HG03457 (cell line): ENCODE data around the gene HLA-DMB.

Experiments
- ATAC-seq: cut with Tn5 transposase; IDR thresholded peaks from one replicate; pipeline ENCODE4 v1.9.1; 2021; ENCODE audit warnings: moderate number of reproducible peaks; ENCODE audit not compliant: unreplicated experiment

Gene HLA-DMB

DNA sequence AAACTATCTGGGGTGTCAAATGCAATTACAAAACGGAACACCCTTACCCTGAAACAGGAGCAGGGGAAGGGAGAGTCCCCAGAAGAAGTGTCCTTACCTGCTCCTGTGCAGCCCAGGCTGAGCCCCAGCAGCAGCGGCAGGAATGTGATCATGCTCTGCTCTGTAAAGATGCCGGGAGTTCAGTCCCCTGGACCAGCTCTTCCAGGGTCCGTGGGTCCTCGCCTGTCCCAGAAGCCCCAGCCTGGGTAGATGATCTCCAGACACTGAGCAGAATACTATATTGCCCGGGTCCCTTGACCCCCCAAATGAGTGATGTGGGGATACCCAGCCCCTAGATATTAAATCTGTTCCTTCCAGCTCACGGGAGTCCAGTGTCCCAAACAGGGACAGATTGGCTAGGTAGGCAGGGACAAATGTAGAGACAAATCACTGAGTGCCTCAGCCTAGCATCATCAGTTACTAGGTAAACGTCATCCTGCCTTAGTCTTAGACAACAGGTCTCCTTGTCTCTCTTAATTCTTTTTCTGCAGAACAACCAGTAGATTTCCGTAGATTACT is at the start of gene HLA-DMB:
TSS of gene HLA-DMB (minus strand) at position 373 of the 558 bp plus-strand sequence. CDS start at position 152, 221 bp downstream.
- no peak for ATAC-seq

DNA sequence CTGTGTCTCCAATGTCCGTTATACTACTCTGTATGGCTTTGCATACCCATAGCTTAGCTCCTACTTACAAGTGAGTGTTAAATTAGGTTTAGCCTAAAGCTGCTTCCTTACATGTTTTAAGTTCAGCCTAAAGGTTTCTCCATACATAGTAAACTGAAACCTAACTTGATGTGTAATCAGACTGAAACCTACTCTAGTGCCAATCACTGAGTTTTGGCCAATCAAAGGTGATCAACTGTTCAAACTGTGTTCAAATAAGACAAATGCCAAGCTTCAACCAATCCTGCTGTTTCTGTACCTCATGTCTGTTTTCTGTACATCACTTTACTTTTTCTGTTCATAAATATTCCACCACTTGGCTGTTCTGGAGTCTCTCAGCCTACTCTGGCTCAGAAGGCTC is 48.5 kb upstream of the HLA-DMB start:
- no peak for ATAC-seq

DNA sequence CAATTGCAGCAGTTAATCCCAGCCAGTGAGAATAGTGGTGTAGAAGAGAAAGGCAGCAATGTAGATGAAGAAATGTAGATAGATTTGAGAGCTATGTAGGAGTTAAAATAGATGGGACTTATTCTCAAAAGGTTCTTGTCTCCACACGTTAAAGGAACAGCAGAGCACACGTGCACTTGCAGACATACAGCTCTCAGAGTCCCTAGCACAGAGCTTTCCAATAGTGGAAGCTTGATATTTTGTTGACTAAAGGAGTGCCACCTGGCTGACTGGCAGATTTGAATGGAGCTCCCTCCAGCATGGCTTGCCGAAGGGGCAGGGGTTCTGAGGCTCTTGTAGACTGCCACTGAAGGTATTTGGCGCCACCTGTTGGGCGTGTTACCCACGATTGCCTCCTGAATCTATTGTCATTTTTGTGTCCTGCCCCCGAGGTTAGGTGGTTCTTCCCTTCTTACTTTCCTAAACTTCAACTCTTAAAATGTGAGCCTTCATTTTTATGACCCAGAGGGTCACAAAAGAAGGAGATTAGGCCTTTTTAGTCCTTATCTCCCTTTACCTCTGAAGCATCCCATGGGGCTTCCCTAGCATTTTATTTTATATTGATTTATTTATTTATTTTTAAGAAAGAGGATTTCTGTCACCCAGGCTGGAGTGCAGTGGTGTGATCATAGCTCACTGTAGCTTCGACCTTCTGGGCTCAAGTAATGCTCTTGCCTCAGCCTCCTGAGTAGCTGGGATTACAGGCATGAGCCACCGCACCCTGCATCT is 44.0 kb upstream of the HLA-DMB start:
- ATAC-seq = no peak

DNA sequence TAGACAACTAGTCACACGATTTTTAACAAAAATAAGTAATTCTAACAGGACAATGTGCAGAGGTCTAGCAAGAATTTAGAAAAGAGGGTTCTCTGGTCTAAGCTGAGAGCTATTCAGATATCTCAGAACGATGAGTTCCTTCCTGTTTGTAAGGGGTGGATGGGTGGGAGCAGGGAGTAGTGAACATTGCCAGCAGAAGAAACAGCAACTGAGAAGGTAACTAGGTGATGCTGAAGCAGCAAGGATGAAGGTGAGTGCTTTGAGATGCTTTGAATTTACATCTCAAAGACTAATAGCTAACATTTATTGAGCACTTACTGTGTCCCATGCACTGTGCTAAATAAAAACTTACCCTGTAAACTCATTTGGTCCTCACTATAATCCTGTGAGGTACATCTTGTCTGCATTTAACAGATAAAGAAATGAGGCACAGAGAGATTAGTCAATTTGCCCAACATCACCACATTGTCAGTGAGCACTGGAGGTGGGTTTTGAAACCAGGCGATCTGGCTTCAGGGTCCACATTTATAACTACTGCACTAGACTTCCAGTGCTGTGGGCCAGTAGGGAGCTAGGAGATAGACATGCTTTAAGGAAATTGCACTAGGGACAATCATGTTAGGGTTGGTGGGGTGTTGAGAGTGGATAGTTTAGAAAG is 43.3 kb upstream of the HLA-DMB start:
- ATAC-seq = no peak

DNA sequence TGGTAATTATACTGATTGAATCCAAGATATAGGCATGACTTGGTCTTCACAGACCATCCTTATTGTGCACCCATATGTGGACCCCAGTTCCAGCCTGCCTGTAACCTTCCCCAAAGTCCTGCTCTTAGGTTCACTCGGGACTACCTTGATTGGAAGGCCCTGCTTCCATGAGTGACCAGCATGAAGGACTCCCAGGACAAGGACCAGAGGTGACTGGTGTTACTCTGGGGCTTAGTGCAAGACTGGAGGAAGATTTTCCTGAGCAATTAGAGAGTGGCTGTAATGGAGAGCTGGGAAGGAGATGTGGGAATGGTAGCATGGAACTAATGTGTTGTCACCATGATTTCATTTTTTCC is 42.6 kb upstream of the HLA-DMB start:
- ATAC-seq = no peak

DNA sequence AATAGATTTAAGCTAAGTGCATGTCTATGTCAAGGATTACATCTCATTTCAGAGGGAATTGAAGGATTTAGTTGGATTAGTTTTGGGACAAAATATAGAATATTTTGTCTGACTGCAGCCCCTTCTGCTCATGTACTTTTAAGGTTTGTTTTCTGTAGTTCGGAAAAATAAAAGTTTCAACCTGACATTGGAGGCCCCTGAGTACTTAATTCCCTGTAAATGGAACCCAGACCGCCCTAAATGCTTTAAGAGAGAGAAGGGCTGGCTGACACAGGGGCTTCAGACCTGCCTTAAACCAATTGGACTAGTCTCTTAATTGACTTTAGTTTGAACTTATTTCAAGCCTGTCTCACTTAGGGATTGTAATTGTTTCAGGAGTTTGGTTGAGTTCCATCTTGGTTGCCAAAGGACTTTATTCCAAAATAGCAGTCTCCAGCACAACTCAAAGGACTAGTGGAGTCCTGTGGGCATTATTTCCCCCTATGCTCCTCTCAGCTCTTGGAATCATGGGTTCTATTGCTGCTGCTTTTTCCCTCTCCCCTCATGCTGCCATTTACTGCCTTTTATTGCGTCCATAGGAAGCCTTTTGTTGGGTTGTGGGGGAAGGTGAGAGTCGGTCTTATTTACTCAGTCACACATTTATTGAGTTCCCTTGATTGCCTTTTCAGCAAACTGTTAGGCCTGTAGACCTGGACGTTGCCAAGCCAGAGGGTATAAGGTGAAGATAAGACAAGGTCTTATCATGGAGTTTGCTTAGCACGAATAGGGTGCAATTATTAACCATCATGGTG is 42.1 kb upstream of the HLA-DMB start:
- no peak for ATAC-seq

DNA sequence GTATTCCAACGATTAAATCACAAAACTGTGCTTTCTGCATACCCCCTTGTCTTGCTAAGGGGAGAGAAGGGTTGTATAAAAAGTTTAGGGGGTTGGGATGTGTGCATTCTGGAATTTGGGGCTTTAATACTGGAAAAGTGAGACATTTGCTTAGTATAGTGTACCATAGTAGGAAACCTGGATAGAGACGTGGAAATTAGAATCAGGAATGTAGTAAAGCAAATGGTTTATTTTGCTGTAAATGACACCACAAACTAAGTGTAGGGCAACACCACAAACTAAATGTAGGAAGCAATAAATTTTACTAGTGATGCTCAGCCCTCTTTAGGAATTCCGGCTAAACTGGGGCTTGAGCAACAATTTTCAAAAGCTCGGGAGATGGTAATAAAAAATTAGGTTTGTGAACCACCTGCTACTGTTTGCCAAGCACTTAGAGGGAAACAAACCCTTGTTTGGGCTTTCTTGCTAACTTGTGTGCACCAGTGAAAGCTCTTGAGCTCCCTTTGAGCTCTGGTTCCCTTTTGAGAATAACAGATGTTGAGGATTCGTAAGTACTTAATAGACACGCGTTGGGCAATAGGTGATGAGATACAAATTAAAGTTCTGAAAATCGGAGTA is 41.4 kb upstream of the HLA-DMB start:
- ATAC-seq = no peak

DNA sequence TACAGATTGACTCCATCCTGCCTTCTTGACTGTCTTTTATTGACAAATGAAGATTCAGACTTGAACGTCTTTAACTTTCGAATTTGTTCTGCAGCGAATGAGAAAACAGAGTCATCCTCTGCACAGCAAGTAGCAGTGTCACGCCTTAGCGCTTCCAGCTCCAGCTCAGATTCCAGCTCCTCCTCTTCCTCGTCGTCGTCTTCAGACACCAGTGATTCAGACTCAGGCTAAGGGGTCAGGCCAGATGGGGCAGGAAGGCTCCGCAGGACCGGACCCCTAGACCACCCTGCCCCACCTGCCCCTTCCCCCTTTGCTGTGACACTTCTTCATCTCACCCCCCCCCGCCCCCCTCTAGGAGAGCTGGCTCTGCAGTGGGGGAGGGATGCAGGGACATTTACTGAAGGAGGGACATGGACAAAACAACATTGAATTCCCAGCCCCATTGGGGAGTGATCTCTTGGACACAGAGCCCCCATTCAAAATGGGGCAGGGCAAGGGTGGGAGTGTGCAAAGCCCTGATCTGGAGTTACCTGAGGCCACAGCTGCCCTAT is 39.7 kb upstream of the HLA-DMB start:
- ATAC-seq = no peak

DNA sequence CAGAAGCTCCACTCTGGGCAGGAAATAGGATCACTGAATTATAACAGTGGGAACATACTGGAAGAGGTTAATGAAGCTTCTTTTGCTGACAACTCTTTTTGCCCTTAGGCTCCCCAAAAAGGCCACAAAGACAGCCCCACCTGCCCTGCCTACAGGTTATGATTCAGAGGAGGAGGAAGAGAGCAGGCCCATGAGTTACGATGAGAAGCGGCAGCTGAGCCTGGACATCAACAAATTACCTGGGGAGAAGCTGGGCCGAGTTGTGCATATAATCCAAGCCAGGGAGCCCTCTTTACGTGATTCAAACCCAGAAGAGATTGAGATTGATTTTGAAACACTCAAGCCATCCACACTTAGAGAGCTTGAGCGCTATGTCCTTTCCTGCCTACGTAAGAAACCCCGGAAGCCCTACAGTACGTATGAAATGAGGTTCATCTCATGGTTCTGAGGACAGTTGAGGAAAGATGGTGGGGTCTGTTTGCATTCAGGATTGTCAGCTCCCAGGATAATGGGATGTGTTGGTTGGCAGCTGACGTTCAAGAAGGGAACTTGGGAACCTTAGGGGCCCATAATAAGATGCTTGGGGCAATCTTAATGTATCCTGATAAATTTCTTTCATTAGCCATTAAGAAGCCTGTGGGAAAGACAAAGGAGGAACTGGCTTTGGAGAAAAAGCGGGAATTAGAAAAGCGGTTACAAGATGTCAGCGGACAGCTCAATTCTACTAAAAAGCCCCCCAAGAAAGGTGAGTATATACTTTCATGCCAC is 39.1 kb upstream of the HLA-DMB start:
- no peak for ATAC-seq

DNA sequence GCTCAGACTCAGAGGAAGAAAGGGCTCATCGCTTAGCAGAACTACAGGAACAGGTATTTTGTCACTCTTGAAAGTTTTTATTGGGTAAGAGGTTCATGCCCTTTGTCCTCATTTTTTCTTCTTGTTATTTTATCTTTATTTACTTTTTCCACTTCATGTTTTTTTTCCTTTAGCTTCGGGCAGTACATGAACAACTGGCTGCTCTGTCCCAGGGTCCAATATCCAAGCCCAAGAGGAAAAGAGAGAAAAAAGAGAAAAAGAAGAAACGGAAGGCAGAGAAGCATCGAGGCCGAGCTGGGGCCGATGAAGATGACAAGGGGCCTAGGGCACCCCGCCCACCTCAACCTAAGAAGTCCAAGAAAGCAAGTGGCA is 37.1 kb upstream of the HLA-DMB start:
- no peak for ATAC-seq

DNA sequence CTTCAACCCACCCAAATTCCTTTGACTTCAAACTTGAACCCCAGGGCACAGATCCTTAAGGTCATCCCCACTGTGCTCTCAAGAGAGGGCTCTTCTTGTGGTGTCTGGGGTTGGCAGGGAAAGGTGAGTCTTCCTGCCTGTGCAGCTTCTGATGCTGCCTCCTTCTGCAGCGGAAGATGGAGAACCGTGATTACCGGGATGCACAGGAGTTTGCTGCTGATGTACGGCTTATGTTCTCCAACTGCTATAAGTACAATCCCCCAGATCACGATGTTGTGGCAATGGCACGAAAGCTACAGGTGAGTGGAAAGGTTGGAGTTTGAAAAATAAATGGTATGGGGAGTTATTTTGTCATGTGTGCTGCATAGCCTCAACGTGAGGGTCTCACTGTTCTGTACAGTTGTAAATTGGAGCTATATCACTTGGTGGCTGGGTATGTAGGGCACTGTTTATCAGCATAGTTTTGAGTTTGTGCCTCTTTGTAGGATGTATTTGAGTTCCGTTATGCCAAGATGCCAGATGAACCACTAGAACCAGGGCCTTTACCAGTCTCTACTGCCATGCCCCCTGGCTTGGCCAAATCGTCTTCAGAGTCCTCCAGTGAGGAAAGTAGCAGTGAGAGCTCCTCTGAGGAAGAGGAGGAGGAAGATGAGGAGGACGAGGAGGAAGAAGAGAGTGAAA is 36.6 kb upstream of the HLA-DMB start:
- ATAC-seq = no peak

DNA sequence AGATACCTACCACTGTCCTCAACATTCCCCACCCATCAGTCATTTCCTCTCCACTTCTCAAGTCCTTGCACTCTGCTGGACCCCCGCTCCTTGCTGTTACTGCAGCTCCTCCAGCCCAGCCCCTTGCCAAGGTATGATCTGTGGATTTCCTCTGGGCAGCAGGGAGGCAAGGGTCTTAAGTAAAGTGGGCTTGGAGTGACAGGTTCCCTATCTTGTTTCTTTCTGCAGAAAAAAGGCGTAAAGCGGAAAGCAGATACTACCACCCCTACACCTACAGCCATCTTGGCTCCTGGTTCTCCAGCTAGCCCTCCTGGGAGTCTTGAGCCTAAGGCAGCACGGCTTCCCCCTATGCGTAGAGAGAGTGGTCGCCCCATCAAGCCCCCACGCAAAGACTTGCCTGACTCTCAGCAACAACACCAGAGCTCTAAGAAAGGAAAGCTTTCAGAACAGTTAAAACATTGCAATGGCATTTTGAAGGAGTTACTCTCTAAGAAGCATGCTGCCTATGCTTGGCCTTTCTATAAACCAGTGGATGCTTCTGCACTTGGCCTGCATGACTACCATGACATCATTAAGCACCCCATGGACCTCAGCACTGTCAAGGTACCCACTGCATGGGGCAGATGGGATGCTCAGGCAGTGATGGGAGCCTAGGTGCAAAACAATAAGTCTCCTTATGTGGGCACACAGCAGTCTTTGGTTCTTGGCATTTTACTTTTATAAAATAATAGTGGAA is 35.7 kb upstream of the HLA-DMB start:
- no peak for ATAC-seq

DNA sequence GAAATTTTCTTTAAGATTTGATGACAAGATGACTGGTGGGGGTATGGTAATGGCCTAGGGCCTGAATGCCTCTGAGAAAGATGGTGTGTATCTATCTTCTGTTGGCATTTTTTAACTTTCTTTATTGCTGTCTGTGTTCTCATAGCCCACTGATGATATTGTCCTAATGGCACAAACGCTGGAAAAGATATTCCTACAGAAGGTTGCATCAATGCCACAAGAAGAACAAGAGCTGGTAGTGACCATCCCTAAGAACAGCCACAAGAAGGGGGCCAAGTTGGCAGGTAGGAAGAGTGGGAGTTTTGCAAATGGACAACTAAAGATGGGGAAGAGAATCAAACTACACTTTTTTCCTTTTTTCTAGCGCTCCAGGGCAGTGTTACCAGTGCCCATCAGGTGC is 35.1 kb upstream of the HLA-DMB start:
- ATAC-seq = no peak

DNA sequence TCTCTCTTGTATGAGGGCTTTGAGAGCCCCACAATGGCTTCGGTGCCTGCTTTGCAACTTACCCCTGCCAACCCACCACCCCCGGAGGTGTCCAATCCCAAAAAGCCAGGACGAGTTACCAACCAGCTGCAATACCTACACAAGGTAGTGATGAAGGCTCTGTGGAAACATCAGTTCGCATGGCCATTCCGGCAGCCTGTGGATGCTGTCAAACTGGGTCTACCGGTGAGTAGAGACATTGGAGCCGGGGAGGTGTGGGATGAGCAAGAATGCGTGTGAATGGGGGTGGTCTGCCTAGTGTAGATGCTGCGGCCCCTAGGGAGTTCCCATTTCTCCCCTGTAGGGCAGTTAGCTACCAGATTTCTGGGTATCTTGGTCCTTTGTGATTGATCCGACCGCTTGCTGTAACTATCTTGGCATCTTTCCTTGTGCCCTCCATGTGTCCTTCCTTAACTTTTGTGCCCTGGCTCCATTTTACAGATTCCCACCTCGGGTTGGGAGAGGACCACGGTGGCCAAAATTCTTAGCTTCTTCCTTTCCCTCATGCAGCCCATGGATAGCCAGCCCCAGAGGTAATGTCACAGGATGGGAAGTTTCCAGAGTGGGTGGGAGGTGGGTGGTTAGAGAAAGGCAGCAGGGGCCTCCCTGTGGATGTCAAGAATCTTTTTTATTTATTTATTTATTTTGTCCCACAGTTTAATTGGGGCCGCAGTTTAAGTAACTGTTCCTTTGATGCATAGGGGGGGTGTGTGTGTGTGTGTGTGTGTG is 33.9 kb upstream of the HLA-DMB start:
- ATAC-seq = no peak

DNA sequence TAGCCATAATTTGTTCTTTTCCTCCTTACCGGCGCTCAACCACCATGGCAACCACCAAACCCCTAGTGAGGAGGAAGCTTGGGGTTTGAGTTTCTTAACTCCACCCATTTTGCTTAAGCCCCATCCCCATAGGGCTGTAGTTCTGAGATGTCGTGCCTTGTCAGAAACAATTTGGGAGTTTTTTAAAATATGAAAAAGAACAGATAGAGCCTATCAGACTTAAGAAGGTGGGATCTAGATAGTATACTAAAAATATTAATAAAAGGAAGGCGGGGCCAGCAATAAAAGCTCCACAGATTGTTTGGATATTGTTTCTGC is 33.1 kb upstream of the HLA-DMB start:
- ATAC-seq = no peak

DNA sequence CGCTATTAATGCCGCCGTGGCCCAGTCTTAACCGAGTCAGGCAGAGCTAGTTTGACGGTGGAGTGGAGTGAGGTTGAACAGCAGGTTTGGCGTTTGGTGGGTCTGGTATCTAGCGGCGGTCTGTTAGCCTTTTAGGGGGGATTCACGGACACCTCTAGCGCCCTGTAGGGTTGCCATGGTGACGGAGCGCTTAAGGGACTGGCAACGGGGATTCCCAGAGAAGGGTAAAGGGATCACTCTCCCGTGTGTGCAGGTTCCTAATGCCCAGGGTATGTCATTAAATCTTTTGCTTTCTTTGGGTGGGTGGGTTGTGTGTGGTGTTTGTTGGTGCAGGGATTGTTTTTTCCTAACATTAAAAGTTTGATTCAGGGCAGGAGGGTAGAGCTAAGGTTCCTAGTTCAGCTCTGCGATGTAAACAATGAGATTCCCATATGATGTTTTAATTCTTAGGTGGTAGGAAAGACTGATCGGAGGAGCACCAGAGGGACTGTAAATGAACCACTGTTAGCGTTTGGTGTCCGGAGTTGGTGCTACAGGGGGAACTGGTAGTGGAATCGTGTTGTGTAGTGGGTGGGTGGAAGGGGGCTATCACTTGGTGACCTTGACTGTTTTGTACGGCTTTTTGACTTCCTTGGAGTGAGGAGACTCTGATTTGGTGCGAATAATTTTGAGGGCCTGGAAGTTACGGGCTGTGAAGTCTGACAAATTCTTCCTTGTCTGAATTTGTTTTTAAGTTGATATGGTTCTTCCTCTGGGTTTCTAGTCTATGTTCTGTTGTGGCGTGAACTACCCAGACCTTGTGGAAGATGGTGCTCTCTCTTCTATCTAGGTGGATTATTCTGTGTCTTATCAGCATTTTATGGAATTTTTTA is 32.6 kb upstream of the HLA-DMB start:
- ATAC-seq = no peak

DNA sequence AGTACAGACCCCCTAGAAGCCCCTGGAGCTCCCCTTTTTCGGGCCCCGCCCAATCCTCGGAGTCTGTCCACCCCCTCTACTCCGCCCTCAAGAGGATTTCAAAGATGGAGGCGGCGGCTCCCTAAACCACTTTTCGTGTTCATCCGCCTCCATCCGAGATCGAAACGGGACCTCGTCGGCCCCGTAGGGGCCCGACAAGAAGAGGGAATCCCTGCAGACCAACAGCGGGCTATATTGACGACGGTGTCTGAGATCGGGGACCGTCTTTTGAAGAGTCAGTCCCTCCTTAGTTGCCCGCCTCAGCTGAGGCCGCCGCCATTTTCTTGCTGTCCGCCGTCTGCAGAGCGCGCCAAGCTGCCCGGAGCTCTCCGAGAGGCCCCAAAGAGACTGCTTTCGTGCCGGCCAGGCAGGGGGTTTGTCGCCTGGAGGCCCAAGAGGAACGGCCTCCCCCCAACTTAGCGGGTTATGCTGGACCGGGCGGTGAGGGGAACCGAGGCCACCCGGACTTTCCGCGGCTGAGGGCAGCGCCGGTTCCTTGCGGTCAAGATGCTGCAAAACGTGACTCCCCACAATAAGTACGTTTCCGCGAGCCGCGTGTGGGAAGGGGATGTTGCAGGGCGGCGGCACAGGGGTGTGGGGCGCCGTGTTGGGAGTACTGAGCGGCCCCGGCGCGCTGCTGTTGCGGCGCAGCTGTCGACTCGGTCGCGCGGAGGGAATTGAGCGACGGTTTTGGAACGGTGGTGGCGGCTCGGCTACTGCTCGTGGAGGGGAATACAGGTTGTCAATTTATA is 31.7 kb upstream of the HLA-DMB start:
- no peak for ATAC-seq
